Esophagus muscularis mucosa (tissue), 4 donors: Measurements from ENCODE around the gene RMI2. TPM values are rescaled to one million over a fixed set of nuclear protein-coding genes. Genes with fewer than 3 reads are reported as not detected.

ENCODE experiments used
- DNase-seq: peaks from one replicate; pipeline ENCODE4 v3.0.0-alpha.2; 2017; ENCODE audit errors: extremely low spot score
- H3K27ac ChIP-seq, 4 donors: fragments of 200-600 bp; sonication (generic); replicated peaks in 1 of 4; 1 replicate in 3 of 4; 2 replicates in 1 of 4; pipeline ENCODE4 v1.5.1; 2016 to 2019; ENCODE audit warnings: mild to moderate bottlenecking in 1 of 4
- H3K27me3 ChIP-seq, 4 donors: fragments of 200-600 bp; sonication (generic); one replicate each; pipeline versions ENCODE4 v1.5.1 to v1.6.0; 2016 to 2019
- H3K36me3 ChIP-seq, 4 donors: fragments of 200-600 bp; sonication (generic); one replicate each; pipeline ENCODE4 v1.5.1; 2016 to 2019
- H3K4me1 ChIP-seq, 4 donors: fragments of 200-600 bp; sonication (generic); one replicate each; pipeline ENCODE4 v1.5.1; 2016 to 2019
- H3K4me3 ChIP-seq, 4 donors: fragments of 200-600 bp; sonication (generic); 1 replicate in 2 of 4; 2 replicates in 2 of 4; pipeline ENCODE4 v1.5.1; 2016 to 2019; ENCODE audit warnings: mild to moderate bottlenecking in 4 of 4, moderate library complexity in 1 of 4
- H3K9me3 ChIP-seq, 4 donors: fragments of 200-600 bp; sonication (generic); 1 replicate in 3 of 4; 2 replicates in 1 of 4; pipeline ENCODE4 v1.5.1; 2016 to 2019
- EP300 ChIP-seq: sonication (generic); formaldehyde crosslinking; IDR thresholded peaks from one replicate; pipeline ENCODE4 v1.6.1; 2017; ENCODE audit warnings: antibody characterized with exemption
- POLR2A ChIP-seq: fragments of 450-650 bp; IDR thresholded peaks from one replicate; pipeline ENCODE4 v1.6.1; 2017; ENCODE audit warnings: antibody characterized with exemption, moderate library complexity, mild to moderate bottlenecking, low read depth
- POLR2AphosphoS5 ChIP-seq, 2 donors: sonication (generic); formaldehyde crosslinking; IDR thresholded peaks; one replicate each; pipeline ENCODE4 v1.6.1; 2017; ENCODE audit warnings: antibody characterized with exemption in 2 of 2
- WGBS: methylation state at CpG from one replicate; pipeline ENCODE4 v1.1.5; 2018; 5-methylcytosine and 5-hydroxymethylcytosine counted together
- intact Hi-C: fragments of 100-400 bp; cut with DNase I; formaldehyde crosslinking; loops from one replicate; pipeline ENCODE4 v1.15.1; 2023
- total RNA-seq, 4 donors: library from RNA; depleted of rRNA; stranded (reverse); fragments of >200 nt; gene quantifications; one replicate each; pipeline versions ENCODE4 v1.1.0 to v1.2.1, GENCODE V29; 2016
- TF ChIP-seq, protein P1 (sequence below), 3 experiments: fragments of 200-600 bp in 2 of 3; fragments of 450-650 bp in 1 of 3; sonication (generic) in 2 of 3; IDR thresholded peaks; one replicate each; pipeline ENCODE4 v1.5.1; 2017 to 2019; ENCODE audit warnings: antibody characterized with exemption in 3 of 3, mild to moderate bottlenecking in 2 of 3, moderate library complexity in 1 of 3

Gene RMI2
- total RNA-seq, 4 donors from 2014 or later = 0.29 to 1.7 (median 0.33) TPM; not detected in 1

DNA sequence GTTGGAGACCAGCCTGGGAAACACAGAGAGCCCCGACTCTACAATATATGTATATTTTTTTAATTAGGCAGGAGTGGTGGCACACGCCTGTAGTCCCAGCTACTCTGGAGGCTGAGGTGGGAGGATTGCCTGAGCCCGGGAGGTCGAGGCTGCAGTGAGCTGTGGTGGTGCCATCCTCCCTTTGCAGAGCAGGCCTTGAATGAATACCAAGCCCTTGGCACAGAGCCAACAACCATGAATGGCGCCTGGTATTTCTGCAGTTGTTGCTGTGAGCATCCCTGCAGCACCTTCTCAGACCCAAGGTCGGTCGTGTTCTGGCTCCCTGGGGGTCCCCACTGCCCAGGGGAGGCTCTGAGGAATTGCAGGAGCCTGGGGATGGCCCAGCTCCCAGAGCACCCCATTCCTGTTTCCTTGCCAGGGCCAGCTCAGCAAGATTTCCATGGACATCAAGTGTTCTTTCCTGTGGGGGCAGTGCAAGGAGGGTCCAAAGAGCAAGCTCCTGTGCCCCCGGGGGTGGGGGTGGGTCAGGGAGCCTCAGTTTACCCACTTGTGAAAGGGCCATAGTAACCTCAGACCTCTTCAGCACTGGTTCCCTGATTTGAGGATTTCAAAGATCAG, 25.6 kb upstream of the RMI2 start:
- Histone ChIP-seq H3K4me1 (peaks cover 0 to 3% (median 0%) of the 10 kb centered on the region in 4 donors), H3K27me3 (peaks cover 0 to 6% (median 0%) of the 10 kb centered on the region in 4 donors), H3K27ac (no peak overlapping the region), H3K36me3 (no peaks in the 10 kb centered on the region), H3K4me3 (no peak overlapping the region), H3K9me3 (no peaks in the 10 kb centered on the region)
- TF ChIP-seq EP300 (no peak), POLR2A (no peak), POLR2AphosphoS5 (IDR thresholded peaks at IDR 0.05) (no peak)
- TF ChIP-seq, protein P1, sequence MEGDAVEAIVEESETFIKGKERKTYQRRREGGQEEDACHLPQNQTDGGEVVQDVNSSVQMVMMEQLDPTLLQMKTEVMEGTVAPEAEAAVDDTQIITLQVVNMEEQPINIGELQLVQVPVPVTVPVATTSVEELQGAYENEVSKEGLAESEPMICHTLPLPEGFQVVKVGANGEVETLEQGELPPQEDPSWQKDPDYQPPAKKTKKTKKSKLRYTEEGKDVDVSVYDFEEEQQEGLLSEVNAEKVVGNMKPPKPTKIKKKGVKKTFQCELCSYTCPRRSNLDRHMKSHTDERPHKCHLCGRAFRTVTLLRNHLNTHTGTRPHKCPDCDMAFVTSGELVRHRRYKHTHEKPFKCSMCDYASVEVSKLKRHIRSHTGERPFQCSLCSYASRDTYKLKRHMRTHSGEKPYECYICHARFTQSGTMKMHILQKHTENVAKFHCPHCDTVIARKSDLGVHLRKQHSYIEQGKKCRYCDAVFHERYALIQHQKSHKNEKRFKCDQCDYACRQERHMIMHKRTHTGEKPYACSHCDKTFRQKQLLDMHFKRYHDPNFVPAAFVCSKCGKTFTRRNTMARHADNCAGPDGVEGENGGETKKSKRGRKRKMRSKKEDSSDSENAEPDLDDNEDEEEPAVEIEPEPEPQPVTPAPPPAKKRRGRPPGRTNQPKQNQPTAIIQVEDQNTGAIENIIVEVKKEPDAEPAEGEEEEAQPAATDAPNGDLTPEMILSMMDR (IDR thresholded peaks at IDR 0.05) = no peak
- intact Hi-C loops = no loop called here
- DNase-seq = no peak
- 59% methylated on average over 8 of the region's 8 CpGs for WGBS

- DNase-seq = no peak
- Histone ChIP-seq H3K4me3 (no peak overlapping the region), H3K27me3 (peaks cover 0 to 6% (median 0%) of the 10 kb centered on the region in 4 donors), H3K36me3 (no peaks in the 10 kb centered on the region), H3K27ac (no peak overlapping the region), H3K4me1 (peaks cover 0 to 3% (median 0%) of the 10 kb centered on the region in 4 donors), H3K9me3 (no peaks in the 10 kb centered on the region)
- intact Hi-C loops = no loop called here
- TF ChIP-seq POLR2AphosphoS5 (IDR thresholded peaks at IDR 0.05) (no peak), POLR2A (no peak), EP300 (no peak)
- TF ChIP-seq, protein P1 (IDR thresholded peaks at IDR 0.05) = no peak
- WGBS = 86% methylated on average over 9 of the region's 10 CpGs
Observed at GRCh38 chr16:11320170-11320569, 25.1 kb upstream of the RMI2 start.

DNA sequence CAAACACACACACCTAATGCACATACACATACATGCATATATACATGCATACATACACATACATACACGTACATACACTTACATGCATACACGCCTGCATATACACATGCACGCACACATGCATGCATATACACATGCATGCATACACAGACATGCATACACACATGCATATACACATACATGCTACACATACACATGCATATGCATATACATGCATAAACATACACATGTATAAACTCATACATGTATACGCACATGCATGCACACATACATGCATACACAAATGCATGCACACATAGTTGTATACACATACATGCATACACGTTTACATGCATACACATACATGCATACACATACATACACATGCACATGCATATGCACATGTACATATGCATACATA, 23.6 kb upstream of the RMI2 start:
- WGBS = 90% methylated on average over 5 of the region's 5 CpGs
- no peaks in the 10 kb centered on the region for H3K9me3 ChIP-seq
- no peak for DNase-seq
- no peaks in the 10 kb centered on the region for H3K4me1 ChIP-seq
- no peak overlapping the region for H3K4me3 ChIP-seq
- peaks cover 0 to 1% (median 0%) of the 10 kb centered on the region in 4 donors for H3K27me3 ChIP-seq
- TF ChIP-seq POLR2AphosphoS5 (IDR thresholded peaks at IDR 0.05) (no peak), POLR2A (no peak), EP300 (no peak)
- TF ChIP-seq, protein P1 (IDR thresholded peaks at IDR 0.05) = no peak
- no peak overlapping the region for H3K27ac ChIP-seq
- no peaks in the 10 kb centered on the region for H3K36me3 ChIP-seq
- intact Hi-C loops = no loop called here

DNA sequence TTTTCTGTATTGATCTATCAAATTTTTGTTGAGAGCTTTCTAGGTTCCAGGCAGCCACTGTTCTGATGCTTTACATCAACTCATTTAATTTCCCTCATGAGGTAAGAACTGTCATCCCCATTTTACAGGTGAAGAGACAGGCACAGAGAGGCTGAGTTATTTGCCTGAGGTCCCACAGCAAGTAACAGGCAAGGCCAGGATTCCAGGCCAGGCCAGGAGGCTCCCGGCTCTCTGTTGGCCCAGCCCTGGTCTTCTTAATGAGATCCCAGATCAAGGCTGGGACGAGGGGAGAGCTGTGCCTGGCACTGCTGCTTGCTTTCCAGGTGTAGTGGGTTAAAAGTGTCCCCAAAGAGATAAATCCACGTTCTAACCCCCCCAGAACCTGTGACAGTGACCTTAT, 22.4 kb upstream of the RMI2 start:
- DNase-seq = no peak
- no peak for TF ChIP-seq POLR2A
- no peak for TF ChIP-seq EP300
- TF ChIP-seq, protein P1 (IDR thresholded peaks at IDR 0.05) = no peak
- no peak for TF ChIP-seq POLR2AphosphoS5 (IDR thresholded peaks at IDR 0.05)
- H3K4me3 ChIP-seq = no peak overlapping the region
- intact Hi-C loops = no loop called here
- no peak overlapping the region for H3K27ac ChIP-seq
- H3K4me1 ChIP-seq = peaks cover 0 to 3% (median 1%) of the 10 kb centered on the region in 4 donors
- 77% methylated on average over 2 of the region's 3 CpGs for WGBS
- H3K36me3 ChIP-seq = no peaks in the 10 kb centered on the region
- no peaks in the 10 kb centered on the region for H3K9me3 ChIP-seq
- no peaks in the 10 kb centered on the region for H3K27me3 ChIP-seq
